Stimulated activated CD8-positive, alpha-beta memory T cell treated with anti-CD3 and anti-CD28 coated beads, Interleukin-4, amount 100 ng/mL, for 4 hours (primary cell): ENCODE results near the gene ERAL1.
"Not testable (repeated sequence)": the region's sequence is repeated elsewhere in the genome, so short reads cannot be mapped to it uniquely, and the experiment has no call there.

Experiments used
- DNase-seq, 2 donors: peaks; one replicate each; pipeline ENCODE4 v3.0.0-alpha.2; 2020; ENCODE audit warnings: low read depth in 2 of 2, low spot score in 1 of 2

The ERAL1 gene

GRCh38 chr17:28849281-28849680, 5.5 kb upstream of the ERAL1 start:
- no peak for DNase-seq

DNA sequence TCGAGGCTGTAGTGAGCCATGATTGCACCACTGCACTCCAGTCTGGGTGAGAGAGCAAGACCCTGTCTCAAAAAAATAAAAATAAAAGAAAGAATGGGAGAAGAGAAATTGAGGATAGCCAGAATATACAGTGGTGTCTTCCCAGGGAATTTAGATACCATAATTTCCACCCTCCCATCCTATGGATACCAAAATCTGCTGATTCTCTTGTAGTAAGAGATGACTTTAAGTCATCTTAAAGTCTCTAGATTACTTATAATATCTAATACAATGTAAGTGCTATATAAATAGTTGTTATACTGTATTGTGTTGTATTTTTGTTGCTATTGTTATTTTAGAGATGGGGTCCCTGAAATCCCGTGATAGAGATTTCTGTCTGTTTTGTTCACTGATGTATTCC, 1.5 kb upstream of the ERAL1 start:
- no peak for DNase-seq

DNA sequence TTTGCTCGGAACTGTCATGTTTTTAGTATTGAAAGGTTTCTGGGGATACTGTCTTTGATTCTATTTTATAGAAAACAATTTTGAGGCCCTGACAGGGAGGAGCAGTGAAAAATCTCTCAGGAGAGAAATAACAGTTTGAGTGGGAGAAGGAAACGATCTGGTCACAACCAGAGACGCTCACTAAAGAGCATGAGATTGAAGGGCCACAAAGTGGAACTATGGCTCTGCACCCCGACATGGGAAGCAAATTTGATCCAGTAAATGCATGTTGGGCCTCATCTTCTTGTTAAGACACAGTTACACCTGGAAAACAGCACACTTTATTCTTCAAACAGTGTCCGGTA, 492 bp downstream of the ERAL1 start:
- no peak for DNase-seq

DNA sequence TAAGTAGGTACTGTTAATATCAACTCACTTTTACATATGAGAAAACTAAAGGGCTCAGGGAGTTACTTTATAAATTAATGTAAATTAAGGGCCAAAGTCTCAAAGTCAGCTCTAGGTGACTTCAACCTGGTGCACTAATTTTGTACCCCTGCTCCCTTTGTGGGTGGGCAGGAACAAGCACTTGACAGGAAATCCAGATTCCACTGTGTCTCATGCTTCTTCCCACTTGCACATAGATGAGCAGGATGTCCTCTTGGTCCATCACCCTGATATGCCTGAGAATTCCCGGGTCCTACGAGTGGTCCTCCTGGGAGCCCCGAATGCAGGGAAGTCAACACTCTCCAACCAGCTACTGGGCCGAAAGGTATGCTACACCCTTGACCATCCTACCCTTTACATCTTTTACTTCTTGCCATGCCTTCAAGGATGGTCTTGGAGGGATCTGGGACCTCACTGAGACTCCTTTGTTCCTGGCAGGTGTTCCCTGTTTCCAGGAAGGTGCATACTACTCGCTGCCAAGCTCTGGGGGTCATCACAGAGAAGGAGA, 1.3 kb downstream of the ERAL1 start:
- DNase-seq, result no peak

GRCh38 chr17:28857905-28858800, 3.3 kb downstream of the ERAL1 start:
- DNase-seq, result no peak

DNA sequence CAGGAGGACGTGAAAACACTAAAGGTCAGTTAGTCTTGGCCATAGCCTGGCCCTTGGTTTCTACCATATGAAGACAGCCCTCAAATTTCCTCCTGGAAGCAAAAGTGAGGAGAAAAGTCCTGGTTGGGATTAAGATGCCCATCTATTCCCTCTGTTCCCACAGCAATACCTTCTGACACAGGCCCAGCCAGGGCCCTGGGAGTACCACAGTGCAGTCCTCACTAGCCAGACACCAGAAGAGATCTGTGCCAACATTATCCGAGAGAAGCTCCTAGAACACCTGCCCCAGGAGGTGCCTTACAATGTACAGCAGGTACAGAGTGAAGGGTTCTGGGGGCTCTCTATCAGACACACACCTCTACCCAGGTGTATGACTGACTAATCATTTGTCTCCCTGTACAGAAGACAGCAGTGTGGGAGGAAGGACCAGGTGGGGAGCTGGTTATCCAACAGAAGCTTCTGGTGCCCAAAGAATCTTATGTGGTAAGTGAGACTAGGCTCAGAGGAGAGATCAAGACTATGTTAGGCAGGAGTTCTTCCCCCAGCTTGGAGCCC, 4.1 kb downstream of the ERAL1 start:
- DNase-seq, result no peak

DNA sequence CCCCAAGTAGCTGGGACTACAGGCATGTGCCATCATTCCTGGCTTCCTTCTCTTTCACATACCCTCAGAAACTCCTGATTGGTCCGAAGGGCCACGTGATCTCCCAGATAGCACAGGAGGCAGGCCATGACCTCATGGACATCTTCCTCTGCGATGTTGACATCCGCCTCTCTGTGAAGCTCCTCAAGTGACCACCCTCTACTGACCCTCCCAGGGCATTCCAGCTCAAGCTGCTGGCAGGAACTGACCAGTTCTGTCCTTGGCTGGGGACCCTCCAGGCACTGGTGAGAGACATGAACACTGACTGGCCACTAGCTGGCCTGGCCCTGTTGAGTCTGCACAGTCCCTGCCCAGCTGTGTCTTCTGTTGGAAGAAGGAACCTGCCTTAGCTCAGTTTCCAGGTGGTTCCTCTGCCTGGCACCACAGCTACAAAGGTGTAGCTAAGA, 5.6 kb downstream of the ERAL1 start:
- DNase-seq, result no peak

DNA sequence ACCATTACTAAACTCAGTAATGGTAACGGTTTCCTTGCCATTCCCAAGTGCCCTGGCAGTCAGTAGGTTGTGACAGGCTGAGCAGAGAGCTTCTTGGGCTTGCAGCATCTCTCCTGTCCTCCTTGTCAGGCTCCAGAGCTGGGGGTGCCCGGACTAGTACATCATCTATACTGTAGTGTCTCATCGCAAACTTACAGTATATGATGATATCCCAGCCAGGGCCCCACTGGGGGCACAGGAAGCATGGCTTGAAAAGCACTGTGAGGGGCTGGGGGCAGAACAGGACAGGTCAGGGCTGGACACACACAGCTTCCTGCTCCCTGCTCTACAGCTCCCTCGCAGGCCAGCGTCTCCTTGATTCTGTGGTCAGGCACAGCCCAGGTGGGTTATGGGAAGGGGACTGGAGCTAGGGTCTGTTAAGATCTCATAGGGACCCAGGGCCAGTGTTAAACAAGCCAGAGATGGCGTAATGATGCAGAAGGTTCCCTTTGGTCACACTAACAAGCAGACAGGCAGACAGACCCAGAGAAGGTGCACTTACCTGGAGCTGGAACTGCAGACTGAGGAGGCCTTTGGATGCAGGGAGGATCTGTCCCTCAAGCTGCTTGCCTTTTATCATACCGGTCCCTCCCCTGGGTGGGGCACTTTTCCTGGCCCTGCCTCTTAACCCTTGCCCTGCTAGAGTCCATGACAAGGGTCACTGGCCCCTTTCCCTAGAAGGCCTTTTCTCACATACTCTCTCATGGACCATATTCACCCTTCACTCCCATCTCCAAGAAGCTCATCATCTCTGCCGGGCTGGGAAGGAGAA, 6.8 kb downstream of the ERAL1 start:
- DNase-seq, result no peak

- DNase-seq, result no peak
Observed at GRCh38 chr17:28862561-28862960, 7.7 kb downstream of the ERAL1 start.

DNA sequence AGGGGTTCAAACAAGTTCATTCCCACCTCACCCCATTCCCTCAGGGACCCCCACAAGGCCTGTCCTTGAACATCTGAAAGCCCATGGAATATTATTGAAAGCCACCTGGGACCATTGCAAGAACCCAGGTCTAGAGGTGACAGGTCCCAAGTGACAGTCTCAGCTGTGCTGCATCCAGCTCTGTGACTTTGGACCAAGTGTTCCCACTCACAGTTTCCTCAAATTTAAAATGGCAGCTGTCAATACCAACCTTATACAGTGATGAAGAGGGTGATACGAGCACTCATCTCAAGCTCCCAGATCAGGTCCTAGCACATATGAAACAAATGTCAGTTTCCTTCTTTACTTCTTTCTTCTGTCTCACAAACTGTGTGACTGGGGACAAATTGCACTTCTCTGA, 9.1 kb downstream of the ERAL1 start:
- no peak for DNase-seq

DNA sequence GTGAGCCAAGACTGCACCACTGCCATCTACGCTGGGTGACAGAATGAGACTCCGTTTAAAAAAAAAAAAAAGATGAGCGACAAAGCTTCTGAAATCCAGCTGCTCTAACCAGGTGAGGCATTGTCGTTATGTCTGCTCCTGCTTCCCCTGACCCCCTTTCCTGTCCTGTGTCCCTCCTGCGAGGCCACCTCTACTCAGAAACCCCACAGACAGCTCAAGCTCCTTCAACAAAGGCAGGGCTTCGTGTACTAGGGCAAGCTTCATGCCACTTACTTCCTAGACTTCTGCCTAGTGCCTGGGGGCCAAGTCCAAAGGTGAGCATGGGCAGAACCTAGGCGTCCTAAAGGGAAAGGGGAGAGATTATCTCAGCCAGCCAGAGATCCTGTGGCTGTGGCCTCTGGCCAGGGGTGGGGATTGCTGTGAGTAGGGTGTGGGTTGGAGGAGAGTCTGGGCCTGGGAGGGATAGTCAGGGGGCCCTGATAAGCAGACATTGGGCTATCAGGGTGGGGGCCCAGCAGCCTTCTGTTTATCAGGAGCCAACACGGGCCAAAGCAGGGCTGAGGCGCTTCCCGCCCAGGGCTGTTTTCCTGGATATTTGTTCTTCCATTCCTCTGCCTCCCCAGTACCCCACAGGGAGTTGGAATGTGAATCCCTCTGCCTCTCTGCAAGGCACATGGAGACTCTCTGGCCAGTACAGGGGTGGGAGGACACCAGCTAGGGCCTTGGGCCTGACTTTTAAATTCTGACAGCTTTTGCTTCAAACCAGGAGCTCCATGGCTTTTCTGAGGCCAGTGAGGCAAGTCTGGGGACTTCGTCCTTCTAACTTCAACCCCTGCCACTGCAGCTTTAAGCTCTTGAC, 10.4 kb downstream of the ERAL1 start:
- no peak for DNase-seq

DNA sequence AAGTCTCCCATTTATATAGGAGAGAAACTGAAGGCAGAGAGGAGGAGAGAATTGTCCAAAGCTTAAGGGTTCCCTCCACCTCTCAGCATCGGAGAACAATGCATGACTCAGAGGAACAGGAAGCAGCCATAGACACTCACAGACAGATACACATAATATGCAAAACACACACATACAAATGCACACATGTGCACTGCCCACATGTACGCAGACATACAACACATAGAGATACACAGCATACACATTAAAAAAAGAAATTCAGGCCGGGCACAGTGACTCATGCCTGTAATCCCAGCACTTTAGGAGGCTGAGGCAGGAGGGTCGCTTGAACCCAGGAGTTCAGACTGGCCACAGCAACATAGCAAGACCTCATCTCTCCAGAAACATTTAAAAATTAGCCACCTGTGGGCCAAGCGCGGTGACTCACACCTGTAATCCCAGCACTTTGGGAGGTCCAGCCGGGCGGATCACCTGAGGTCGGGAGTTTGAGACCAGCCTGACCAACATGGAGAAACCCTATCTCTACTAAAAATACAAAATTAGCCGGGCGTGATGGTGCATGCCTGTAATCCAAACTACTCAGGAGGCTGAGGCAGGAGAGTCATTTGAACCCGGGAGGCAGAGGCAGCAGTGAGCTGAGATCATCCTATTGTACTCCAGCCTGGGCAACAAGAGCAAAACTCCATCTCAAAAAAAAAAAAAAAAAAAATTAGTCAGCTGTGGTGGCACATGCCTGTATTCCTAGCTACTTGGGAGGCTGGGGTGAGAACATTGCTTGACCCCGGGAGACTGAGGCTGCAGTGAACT, 11.3 kb downstream of the ERAL1 start:
- DNase-seq, result no peak

DNA sequence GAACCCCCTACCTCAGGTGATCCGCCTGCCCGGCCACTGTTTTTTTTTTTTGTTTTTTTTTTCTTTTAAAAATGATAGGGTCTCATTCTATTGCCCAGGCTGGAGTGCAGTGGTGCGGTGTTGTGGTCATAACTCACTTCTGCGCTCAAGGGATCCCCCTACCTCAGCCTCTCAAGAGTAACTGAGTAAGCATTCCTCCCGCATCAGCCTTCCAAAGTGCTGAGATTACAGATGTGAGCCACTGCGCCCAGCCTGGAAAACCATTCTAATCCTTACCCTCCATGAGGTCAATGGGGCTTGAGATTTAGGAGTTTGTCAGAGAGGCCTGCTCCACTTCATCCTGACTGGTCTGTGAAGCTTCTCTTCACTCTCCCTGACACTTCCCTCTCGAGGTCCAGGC, 12.5 kb downstream of the ERAL1 start:
- DNase-seq, result no peak

- DNase-seq, result no peak
Observed at GRCh38 chr17:28871056-28871579, 16.3 kb downstream of the ERAL1 start.

DNA sequence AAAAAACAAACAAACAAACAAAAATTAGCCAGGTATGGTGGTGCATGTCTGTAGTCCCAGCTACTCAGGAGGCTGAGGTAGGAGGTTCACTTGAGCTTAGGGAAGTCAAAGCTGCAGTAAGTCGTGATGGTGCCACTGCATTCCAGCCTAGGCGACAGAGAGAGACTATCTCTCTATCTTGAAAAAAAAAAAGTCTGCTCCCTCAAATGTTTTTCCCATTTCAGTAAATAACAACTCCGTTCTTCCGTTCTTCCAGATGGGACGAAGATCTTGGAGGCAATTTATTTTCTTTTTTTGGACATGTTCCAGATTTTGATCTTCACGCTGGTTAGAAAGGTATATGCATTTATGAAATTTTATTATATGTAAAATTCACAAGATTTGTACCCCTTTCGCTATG, 19.0 kb downstream of the ERAL1 start:
- DNase-seq, result no peak

DNA sequence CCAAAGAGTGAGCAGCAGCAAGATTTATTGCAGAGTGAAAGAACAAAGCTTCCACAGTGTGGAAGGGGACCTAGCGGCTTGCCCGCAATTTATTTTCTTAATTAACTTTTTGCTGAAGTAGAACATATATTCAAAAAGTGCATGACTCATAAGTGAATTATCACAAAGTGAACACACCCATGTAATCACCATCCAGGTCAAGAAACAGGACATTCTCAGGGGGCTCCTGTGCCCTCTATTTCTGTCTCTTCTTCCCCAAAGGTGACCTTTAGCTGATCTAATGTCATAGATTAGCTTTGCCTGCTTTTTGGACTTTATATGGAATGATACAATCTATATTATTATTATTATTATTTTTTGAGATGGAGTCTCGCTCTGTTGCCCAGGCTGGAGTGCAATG, 19.9 kb downstream of the ERAL1 start:
- no peak for DNase-seq

DNA sequence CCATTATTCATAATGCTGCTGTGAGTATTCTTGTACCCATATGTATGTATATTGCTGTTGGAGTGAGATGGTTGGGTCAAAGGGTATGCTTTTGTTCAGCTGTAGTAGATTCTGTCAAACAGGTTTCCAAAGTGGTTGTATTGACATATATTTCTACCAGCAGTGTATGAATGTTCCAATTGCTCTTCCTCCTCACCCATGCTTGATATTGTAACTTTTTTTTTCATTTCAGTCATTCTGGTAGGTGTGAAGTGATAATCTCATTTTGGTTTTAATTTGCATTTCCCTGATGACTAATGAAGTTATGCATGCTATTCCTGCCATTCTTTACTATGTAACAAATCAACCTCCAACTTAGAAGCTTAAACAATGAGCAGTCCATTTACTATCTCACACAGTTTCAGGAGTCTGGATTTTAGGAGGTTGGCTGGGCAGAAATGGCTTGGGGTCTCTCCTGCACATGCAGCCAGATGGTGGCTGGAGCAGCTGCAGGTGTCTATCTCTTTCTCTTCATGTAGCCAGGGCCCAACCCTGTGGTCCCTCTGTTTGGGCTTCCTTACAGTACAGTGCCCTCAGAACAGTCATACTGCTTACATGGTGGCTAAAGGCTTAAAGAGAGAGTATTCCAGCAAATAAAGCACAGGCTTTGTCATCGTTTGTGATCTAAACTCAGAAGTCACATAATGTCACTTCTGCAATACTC, 21.2 kb downstream of the ERAL1 start:
- no peak for DNase-seq

- not testable (repeated sequence) for DNase-seq
Observed at GRCh38 chr17:28877150-28877711, 22.4 kb downstream of the ERAL1 start.
